ENCODE measurements around the gene LYZL1. TPM values are rescaled to one million over a fixed set of nuclear protein-coding genes. Genes with fewer than 3 reads are reported as not detected.

The LYZL1 gene
- total RNA-seq, 4 donors from 2014 or later, result not detected

DNA sequence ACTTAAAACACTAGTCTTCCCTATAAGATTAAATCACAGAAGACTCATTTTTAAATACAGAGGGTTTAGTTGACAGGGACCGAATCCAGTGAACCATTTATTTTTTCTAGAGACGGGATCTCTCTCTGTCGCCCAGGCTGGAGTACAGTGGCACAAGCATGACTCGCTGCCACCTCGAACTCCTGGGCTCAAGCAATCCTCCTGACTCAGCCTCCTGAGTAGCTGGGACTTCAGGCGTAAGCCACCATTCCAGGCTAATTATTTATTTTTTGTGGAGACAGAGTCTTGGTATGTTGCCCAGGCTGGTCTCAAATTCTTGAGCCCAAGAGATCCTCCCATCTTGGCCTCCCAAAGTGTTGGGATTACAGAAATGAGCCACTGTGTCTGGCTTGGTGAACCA is 20.9 kb upstream of the LYZL1 start:
- peaks cover 14% of the 10 kb centered on the region for H3K27me3 ChIP-seq
- peaks cover 0 to 7% (median 0%) of the 10 kb centered on the region in 3 donors for H3K9me3 ChIP-seq
- no peaks in the 10 kb centered on the region for H3K36me3 ChIP-seq
- no peak overlapping the region for H3K27ac ChIP-seq
- WGBS, 2 donors (ENCODE audit: low coverage in 1 of 2), result 73 to 96% methylated on average over 2 to 6 of the region's 6 CpGs
- no peaks in the 10 kb centered on the region for H3K4me1 ChIP-seq
- no peak overlapping the region for H3K4me3 ChIP-seq
- TF ChIP-seq POLR2AphosphoS5 (IDR thresholded peaks at IDR 0.05) (no peak), EP300 (IDR thresholded peaks at IDR 0.05) (no peak), POLR2A (IDR thresholded peaks at IDR 0.05) (no peak)
- TF ChIP-seq, protein P1, sequence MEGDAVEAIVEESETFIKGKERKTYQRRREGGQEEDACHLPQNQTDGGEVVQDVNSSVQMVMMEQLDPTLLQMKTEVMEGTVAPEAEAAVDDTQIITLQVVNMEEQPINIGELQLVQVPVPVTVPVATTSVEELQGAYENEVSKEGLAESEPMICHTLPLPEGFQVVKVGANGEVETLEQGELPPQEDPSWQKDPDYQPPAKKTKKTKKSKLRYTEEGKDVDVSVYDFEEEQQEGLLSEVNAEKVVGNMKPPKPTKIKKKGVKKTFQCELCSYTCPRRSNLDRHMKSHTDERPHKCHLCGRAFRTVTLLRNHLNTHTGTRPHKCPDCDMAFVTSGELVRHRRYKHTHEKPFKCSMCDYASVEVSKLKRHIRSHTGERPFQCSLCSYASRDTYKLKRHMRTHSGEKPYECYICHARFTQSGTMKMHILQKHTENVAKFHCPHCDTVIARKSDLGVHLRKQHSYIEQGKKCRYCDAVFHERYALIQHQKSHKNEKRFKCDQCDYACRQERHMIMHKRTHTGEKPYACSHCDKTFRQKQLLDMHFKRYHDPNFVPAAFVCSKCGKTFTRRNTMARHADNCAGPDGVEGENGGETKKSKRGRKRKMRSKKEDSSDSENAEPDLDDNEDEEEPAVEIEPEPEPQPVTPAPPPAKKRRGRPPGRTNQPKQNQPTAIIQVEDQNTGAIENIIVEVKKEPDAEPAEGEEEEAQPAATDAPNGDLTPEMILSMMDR (IDR thresholded peaks at IDR 0.05), result no peak
- no peak for ATAC-seq

DNA sequence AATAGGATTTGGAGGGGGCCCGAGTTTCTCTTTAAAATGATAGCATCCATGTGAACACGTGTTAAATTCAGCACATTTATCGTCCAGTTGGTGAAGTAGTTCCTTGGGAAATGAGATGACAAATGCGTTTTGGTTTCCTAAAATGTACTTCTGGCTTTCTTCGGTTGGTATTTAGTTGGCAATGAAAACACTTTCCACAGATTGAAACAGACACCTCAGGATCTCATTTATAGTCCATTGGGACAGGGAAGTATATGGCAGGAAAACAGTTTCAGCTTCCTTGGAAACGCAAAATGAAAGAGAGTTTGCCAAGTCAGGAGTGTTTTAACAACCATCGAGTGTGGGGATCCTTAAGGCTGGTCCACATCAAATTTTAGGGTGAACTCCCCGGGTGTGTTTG is 19.4 kb upstream of the LYZL1 start:
- Histone ChIP-seq H3K4me3 (no peak overlapping the region), H3K36me3 (no peaks in the 10 kb centered on the region), H3K27me3 (no peaks in the 10 kb centered on the region), H3K4me1 (no peaks in the 10 kb centered on the region), H3K9me3 (peaks cover 0 to 7% (median 0%) of the 10 kb centered on the region in 3 donors), H3K27ac (no peak overlapping the region)
- TF ChIP-seq EP300 (IDR thresholded peaks at IDR 0.05), result no peak
- no peak for TF ChIP-seq POLR2A (IDR thresholded peaks at IDR 0.05)
- no peak for TF ChIP-seq POLR2AphosphoS5 (IDR thresholded peaks at IDR 0.05)
- TF ChIP-seq, protein P1 (IDR thresholded peaks at IDR 0.05), result no peak
- WGBS, 2 donors (ENCODE audit: low coverage in 1 of 2), result 62 to 83% methylated on average over 3 to 8 of the region's 8 CpGs
- no peak for ATAC-seq

DNA sequence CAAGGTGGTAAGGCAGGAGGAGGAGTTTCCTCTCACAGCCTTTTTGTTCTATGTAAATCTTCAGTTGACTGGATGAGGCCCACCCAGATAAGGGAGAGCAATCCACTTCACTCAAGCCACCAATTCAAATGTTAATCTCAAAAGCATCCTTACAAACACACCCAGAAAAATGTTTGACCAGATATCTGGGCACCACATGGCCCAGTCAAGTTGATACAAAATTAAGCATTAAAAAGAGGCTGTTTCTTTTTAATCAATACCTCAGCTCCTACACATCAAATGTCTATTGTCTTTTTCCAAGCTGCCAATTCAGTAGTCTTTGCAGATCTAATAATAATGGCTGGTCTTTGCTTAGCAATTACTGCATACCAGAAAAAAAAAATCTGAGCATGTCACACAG is 18.0 kb upstream of the LYZL1 start:
- TF ChIP-seq, protein P1 (IDR thresholded peaks at IDR 0.05), result no peak
- no peak for TF ChIP-seq POLR2AphosphoS5 (IDR thresholded peaks at IDR 0.05)
- TF ChIP-seq POLR2A (IDR thresholded peaks at IDR 0.05), result no peak
- no peak for TF ChIP-seq EP300 (IDR thresholded peaks at IDR 0.05)
- H3K4me1 ChIP-seq, result no peaks in the 10 kb centered on the region
- peaks cover 0 to 7% (median 0%) of the 10 kb centered on the region in 3 donors for H3K9me3 ChIP-seq
- no peaks in the 10 kb centered on the region for H3K27me3 ChIP-seq
- H3K27ac ChIP-seq, result no peak overlapping the region
- no peak overlapping the region for H3K4me3 ChIP-seq
- no peaks in the 10 kb centered on the region for H3K36me3 ChIP-seq
- no peak for ATAC-seq

DNA sequence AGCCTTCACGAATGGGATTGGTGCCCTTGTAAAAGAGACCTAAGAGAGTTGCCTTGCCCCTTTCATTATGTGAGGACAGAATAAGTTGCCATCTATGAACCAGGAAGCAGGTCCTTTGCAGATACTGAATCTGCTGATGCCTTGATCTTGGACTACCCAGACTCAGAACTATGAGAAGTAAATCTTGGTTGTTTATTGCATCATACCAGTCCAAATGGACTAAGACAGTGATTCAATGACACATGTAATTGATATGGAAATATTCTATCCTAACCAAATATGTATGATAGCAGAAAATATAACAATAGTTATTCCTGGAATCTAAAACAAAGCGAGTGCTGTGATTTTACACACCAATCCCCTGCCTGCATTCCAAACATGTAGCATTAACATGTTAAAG is 17.0 kb upstream of the LYZL1 start:
- no peaks in the 10 kb centered on the region for H3K27me3 ChIP-seq
- no peaks in the 10 kb centered on the region for H3K4me1 ChIP-seq
- H3K4me3 ChIP-seq, result no peak overlapping the region
- WGBS, 2 donors (ENCODE audit: low coverage in 1 of 2), result 72 to 73% methylated on average over 2 of the region's 2 CpGs
- no peak overlapping the region for H3K27ac ChIP-seq
- peaks cover 0 to 7% (median 0%) of the 10 kb centered on the region in 3 donors for H3K9me3 ChIP-seq
- H3K36me3 ChIP-seq, result no peaks in the 10 kb centered on the region
- no peak for ATAC-seq
- no peak for TF ChIP-seq POLR2AphosphoS5 (IDR thresholded peaks at IDR 0.05)
- TF ChIP-seq EP300 (IDR thresholded peaks at IDR 0.05), result no peak
- TF ChIP-seq POLR2A (IDR thresholded peaks at IDR 0.05), result no peak
- TF ChIP-seq, protein P1 (IDR thresholded peaks at IDR 0.05), result no peak

DNA sequence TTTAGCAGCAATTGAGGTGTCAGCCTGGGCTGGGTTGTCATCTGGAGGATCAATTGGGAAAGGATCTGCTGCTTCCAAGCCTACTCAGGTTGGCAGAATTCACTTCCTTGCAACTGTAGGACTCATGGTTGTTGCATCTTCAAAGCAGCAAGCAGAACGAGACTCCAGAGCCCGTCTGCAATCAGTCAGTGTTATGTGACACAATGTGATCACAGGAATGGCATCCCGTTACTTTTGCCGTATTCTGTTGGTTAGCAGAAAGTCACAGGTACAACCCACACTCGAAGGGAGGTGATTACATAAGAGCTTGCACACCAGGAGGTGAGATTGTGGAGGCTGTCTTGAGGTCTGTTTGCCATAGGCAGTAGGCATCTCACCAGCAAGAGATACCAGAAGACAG is 15.4 kb upstream of the LYZL1 start:
- no peaks in the 10 kb centered on the region for H3K36me3 ChIP-seq
- H3K27ac ChIP-seq, result no peak overlapping the region
- peaks cover 0 to 7% (median 0%) of the 10 kb centered on the region in 3 donors for H3K9me3 ChIP-seq
- no peak for ATAC-seq
- no peak for TF ChIP-seq POLR2A (IDR thresholded peaks at IDR 0.05)
- TF ChIP-seq, protein P1 (IDR thresholded peaks at IDR 0.05), result no peak
- no peak for TF ChIP-seq EP300 (IDR thresholded peaks at IDR 0.05)
- TF ChIP-seq POLR2AphosphoS5 (IDR thresholded peaks at IDR 0.05), result no peak
- no CpG with 5 or more reads among the region's 5 CpGs for WGBS, 2 donors (ENCODE audit: low coverage in 1 of 2)
- no peaks in the 10 kb centered on the region for H3K4me1 ChIP-seq
- H3K27me3 ChIP-seq, result no peaks in the 10 kb centered on the region
- H3K4me3 ChIP-seq, result no peak overlapping the region

Measured in gastroesophageal sphincter (tissue), 4 donors.